GM21447 (cell line): ENCODE results near the gene GATC.
"Not testable (repeated sequence)": the region's sequence is repeated elsewhere in the genome, so short reads cannot be mapped to it uniquely, and the experiment has no call there.

ENCODE experiments used
- ATAC-seq: cut with Tn5 transposase; IDR thresholded peaks from one replicate; pipeline ENCODE4 v1.9.1; 2021; ENCODE audit not compliant: unreplicated experiment

The GATC gene

GRCh38 chr12:120468821-120469449 lies 22.7 kb downstream of the GATC start:
- peak; percentile 30 for ATAC-seq

- ATAC-seq = peak; percentile 81
Measured at GRCh38 chr12:120469450-120470149, 23.4 kb downstream of the GATC start, which contains the start of gene SRSF9. SRSF9 (minus strand) TSS chr12:120469748; CDS start chr12:120469609, 139 bp downstream.

DNA sequence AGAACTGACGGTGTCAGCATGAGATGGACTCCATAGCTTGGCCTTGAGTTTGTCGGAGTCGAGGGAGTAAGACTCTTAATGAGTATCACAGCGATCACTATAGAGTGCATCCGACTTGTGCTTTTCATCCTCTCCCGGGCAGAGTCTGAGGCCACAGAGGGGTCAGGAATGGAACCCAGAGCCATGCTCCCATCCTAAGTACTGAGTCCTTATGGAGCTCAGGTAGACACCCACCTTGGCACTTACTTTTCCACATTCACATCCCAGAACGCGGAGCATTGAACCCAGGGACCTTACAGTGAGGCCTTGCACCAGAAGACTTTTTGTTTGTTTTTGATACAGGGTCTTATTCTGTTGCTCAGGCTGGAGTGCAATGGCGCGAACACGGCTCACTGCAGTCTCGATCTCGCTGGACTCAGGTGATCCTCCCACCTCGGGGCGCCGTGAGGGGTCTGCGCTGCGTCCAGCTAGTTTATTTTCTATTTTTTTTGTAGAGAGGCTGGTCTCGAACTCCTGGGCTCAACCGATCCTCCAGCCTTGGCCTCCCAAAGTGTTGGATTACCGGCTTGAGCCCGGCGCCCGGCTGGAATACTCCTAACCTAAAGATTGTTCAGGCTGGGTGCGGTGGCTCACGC lies 24.0 kb downstream of the GATC start:
- peak; percentile 11 for ATAC-seq

DNA sequence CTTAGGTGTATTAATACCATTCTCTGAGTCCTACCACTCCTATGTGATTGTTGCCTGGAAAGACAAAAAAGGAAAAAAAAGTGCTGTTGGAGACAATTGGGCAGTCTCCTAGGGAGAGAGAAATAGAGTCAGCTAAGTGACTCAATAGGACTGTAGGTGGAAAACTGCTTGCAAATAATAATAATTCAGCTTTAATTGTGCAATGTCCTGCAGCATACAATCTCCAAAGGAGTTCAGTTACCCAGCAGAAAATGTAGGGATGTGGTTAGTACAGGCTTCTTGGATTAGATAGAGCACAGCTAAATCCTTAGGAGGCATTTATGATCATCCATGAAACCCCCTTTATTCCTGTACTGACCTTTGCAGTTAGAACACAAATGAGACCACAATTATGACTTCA lies 26.3 kb downstream of the GATC start:
- ATAC-seq = no peak

DNA sequence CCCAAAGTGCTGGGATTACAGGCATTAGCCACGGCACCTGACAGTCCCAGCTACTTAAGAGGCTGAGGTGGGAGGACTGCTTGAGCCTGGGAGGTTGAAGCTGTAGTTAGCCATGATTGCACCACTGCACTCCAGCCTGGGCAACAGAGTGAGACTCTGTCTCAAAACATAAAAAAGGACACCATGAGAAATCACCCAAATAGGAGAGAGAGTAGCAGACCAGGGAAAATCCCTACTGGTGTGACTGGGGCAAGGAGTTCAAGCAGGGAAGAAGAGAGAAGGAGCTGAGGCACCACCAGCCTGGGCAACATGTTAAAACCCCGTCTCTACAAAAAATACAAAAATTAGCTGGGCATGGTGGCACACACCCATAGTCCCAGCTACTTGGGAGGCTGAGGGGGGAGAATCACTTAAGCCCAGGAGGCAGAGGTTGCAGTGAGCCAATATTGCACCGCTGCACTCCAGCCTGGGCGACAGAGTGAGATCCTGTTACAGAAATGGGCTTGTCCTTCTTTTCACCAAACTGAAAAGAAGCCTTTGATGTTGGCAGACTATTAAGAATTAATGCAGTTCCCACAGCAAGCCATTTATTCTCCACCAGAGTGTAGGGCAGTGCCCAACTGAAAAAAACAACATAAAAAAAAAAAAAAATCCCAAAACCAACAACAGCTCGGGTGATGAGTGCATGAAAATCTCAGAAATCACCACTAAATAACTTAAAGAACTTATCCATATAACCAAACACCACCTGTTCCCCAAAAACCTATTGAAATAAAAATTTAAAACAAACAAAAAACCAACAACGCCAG lies 27.8 kb downstream of the GATC start:
- no peak for ATAC-seq

- no peak for ATAC-seq
Measured at GRCh38 chr12:120474616-120474960, 28.3 kb downstream of the GATC start.

GRCh38 chr12:120475643-120476042 lies 29.4 kb downstream of the GATC start:
- no peak for ATAC-seq

DNA sequence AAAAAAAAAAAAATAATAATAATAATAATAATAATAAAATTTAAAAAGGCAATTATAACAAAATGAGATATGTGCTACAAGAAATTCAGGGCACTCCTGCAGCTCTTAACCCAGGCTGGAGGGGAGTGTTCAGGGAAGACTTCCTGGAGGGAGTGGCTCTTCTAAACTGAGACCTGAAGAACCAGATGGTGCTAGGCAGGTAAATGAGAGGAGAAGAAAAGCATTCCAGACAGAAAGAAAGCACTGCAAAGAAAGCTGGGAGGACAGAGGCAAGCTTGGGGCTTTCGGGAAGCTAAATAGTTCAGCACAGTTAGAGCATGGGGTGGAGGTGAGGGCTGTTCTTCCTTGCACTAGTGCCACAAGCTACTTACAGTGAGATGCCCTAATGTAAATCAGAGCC lies 33.2 kb downstream of the GATC start:
- ATAC-seq = no peak

- ATAC-seq = no peak
Measured at GRCh38 chr12:120480211-120480610, 34.0 kb downstream of the GATC start.

- ATAC-seq = no peak
Measured at GRCh38 chr12:120481022-120481767, 35.0 kb downstream of the GATC start.

- no peak for ATAC-seq
Measured at GRCh38 chr12:120483621-120484020, 37.4 kb downstream of the GATC start.

GRCh38 chr12:120485961-120486881 lies 40.0 kb downstream of the GATC start:
- ATAC-seq = no peak

DNA sequence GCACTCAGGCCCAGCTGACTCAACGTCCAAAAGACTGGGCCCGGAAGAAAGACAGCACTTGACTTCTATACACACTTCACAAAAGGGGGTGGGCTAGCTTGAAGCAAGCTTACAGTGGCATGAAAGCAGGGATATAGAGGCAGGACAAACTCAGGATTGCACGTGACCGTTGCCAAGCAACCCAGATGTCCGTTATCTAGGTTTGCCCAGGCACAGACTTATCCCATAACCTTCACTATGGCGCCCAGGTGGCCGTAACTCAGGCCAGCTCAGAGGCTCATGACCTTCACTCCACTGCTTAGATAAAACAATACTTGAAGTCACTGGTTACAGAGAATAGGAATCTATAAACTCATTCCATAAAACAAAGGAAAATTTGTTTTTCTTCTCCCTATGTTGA lies 41.3 kb downstream of the GATC start:
- ATAC-seq = not testable (repeated sequence)

DNA sequence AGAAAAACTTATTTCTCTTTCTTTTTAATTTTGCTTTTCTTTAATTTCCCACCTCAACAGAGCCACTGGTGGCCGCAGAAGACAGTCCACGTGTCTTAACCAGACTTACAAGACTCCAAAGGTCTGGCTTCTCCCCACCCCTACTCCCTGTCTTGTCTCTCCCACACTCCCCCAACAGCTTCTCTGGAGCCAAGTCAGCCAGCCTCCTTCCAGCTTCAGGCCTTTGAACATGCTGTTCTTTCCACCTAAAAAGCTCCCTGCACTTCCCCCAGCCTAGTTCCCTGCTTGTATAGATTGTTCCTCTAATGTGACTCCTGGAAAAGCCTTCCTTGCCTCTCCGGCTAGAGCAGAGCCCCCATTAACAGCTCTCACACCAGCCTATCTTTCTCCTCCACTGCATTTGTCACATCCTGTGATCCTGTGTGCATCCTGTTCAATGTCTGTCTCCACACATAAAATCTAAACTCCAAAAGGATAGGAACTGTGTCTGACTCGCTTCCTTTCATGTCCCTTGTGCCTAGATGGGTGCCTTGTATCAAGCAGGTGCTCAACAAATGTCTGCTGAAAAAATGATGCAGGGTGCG lies 41.9 kb downstream of the GATC start:
- no peak for ATAC-seq

DNA sequence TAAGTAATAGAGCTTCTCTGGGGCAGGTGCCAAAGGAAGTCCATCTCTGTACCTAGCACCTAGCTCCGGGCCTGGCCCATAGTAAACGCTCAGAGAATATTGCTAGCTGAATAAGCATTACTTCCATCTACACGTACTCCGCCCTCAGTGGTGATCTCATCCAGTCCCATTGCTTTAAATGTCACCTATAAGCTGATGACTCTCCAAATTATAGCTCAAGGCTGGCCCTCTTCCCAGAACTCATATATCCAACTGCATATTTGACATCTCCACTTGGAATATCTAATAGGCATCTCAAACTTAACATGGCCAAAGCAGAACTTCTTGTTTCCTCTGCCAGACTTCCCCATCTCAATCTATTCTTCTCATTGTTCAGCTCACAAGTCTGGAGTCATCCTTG lies 42.8 kb downstream of the GATC start:
- no peak for ATAC-seq

- ATAC-seq = no peak
Measured at GRCh38 chr12:120490325-120490724, 44.1 kb downstream of the GATC start.

DNA sequence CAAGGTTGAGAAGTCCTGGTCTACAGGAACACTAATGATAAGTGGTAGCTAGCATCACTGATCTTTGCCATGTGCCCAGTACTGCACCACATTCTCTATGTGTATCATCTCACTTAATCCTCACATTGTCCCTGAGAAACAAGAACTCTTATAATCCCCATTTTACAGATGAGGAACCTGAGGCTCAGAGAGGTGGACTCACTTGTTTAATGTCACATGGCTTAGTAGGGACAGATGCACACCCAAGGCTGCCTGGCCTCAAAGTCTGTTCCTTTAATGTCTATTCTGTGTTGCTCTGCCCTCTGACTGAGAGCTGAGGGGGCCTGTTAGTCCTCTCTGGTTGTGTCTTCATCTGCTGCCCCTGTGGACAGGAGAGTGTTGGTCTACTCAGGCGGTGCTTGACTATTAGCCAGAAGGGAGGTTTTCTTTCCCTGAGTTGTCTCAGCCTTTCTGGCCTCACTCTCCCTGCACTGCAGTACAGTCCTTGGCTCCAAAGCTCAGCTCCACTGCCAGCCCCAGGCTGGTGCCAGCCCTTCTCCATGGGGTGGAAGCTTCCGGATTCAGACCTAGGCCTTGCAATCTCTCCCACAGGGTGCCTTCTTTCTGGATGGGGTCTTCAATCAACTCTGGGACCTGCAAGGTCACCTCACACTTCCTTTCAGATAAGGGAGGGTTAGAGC lies 44.7 kb downstream of the GATC start:
- no peak for ATAC-seq

- ATAC-seq = no peak
Measured at GRCh38 chr12:120495186-120495730, 49.0 kb downstream of the GATC start.
